ENCODE results near the gene FHOD1. TPM values are rescaled to one million over a fixed set of nuclear protein-coding genes. Genes with fewer than 3 reads are reported as not detected.

The FHOD1 gene
- total RNA-seq, 1 donor from 2014 or later, result 32.9 TPM

GRCh38 chr16:67233596-67233995 lies 13.7 kb downstream of the FHOD1 start:
- H3K4me1 Mint-ChIP-seq (ENCODE audit: low read depth), result no peaks in the 10 kb centered on the region
- no peak overlapping the region for H3K27ac Mint-ChIP-seq (ENCODE audit: unreplicated experiment)
- no peak overlapping the region for H3K4me3 Mint-ChIP-seq (ENCODE audit: unreplicated experiment)
- H3K36me3 Mint-ChIP-seq (ENCODE audit: low read depth), result peaks cover 33% of the 10 kb centered on the region
- no peaks in the 10 kb centered on the region for H3K27me3 Mint-ChIP-seq (ENCODE audit: low read depth)
- TF ChIP-seq, protein P1, sequence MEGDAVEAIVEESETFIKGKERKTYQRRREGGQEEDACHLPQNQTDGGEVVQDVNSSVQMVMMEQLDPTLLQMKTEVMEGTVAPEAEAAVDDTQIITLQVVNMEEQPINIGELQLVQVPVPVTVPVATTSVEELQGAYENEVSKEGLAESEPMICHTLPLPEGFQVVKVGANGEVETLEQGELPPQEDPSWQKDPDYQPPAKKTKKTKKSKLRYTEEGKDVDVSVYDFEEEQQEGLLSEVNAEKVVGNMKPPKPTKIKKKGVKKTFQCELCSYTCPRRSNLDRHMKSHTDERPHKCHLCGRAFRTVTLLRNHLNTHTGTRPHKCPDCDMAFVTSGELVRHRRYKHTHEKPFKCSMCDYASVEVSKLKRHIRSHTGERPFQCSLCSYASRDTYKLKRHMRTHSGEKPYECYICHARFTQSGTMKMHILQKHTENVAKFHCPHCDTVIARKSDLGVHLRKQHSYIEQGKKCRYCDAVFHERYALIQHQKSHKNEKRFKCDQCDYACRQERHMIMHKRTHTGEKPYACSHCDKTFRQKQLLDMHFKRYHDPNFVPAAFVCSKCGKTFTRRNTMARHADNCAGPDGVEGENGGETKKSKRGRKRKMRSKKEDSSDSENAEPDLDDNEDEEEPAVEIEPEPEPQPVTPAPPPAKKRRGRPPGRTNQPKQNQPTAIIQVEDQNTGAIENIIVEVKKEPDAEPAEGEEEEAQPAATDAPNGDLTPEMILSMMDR (IDR thresholded peaks at IDR 0.05), result no peak
- no peak for DNase-seq (ENCODE audit: low spot score)
- no peaks in the 10 kb centered on the region for H3K9me3 Mint-ChIP-seq (ENCODE audit: low read depth)

DNA sequence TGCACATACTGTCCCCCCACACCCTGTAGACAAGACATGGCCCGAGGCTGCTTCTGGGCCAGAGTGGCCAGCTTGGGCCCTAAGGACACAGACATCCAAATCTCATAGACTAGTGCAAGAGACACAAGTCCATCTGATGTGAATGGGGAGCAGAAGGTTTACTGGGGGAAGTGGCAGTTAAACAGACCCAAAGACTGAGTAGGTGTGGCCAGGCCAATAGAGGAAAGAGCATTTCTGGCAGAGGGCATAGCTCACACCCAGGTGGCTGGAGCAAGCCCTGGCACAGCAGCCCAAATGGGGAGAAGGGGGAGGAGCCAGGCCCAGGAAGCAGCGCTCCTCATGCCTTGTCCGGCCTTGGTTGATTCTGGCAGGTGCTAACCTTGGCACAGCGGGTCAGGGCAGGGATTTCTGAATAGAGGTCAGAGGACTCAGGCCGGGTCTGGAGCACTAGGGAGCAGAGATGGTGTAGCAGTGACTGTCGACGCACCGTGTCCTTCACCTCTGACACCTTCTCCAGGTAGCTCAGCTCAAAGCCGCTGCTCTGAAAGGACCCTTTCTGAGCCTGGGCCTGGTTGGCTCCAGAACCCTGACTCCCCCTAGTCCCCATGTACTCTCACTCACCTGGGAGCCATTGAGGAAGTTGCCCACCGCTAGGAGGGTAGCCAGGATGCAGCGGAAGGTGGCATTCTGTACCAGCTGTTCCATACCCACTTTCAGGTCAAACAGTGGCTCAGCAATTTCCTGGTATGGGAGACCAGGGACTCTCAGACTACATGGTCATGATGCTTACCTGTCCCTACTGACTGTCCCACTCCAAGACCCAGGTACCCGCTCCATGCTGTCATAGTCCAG lies 16.2 kb downstream of the FHOD1 start:
- H3K36me3 Mint-ChIP-seq (ENCODE audit: low read depth), result peaks cover 23% of the 10 kb centered on the region
- H3K4me1 Mint-ChIP-seq (ENCODE audit: low read depth), result peaks cover 22% of the 10 kb centered on the region
- H3K9me3 Mint-ChIP-seq (ENCODE audit: low read depth), result no peaks in the 10 kb centered on the region
- no peak for DNase-seq (ENCODE audit: low spot score)
- no peak overlapping the region for H3K27ac Mint-ChIP-seq (ENCODE audit: unreplicated experiment)
- TF ChIP-seq, protein P1 (IDR thresholded peaks at IDR 0.05), result no peak
- H3K27me3 Mint-ChIP-seq (ENCODE audit: low read depth), result no peaks in the 10 kb centered on the region
- H3K4me3 Mint-ChIP-seq (ENCODE audit: unreplicated experiment), result no peak overlapping the region

- Mint-ChIP-seq H3K27me3 (ENCODE audit: low read depth) (no peaks in the 10 kb centered on the region), H3K36me3 (ENCODE audit: low read depth) (peaks cover 22% of the 10 kb centered on the region), H3K9me3 (ENCODE audit: low read depth) (no peaks in the 10 kb centered on the region), H3K4me3 (ENCODE audit: unreplicated experiment) (no peak overlapping the region), H3K4me1 (ENCODE audit: low read depth) (peaks cover 31% of the 10 kb centered on the region), H3K27ac (ENCODE audit: unreplicated experiment) (no peak overlapping the region)
- TF ChIP-seq, protein P1 (IDR thresholded peaks at IDR 0.05), result no peak
- no peak for DNase-seq (ENCODE audit: low spot score)
These were observed 17.1 kb downstream of the FHOD1 start for GRCh38 chr16:67229906-67230808.

DNA sequence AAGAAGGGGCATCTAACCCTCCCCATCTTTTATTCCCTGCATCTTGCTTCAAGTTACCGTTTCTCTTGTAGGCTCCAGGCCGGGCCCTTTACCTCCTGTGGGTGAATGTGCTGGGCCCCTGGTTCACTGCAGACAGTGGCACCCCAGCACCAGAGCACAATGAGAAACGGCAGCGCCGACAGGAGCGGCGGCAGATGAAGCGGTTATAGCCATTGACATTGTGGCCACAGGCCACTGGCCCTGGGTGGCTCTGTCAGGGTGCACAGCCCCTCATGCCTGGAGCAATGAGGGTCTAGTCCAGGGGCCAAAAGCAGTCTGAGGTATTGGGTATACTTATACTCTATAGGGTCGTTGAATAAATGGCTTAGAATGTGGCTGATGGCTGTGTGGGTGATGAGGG lies 18.4 kb downstream of the FHOD1 start:
- no peaks in the 10 kb centered on the region for H3K9me3 Mint-ChIP-seq (ENCODE audit: low read depth)
- peaks cover 31% of the 10 kb centered on the region for H3K4me1 Mint-ChIP-seq (ENCODE audit: low read depth)
- TF ChIP-seq, protein P1 (IDR thresholded peaks at IDR 0.05), result no peak
- no peaks in the 10 kb centered on the region for H3K27me3 Mint-ChIP-seq (ENCODE audit: low read depth)
- H3K27ac Mint-ChIP-seq (ENCODE audit: unreplicated experiment), result no peak overlapping the region
- H3K4me3 Mint-ChIP-seq (ENCODE audit: unreplicated experiment), result peak overlapping the region; percentile 33
- no peak for DNase-seq (ENCODE audit: low spot score)
- peaks cover 22% of the 10 kb centered on the region for H3K36me3 Mint-ChIP-seq (ENCODE audit: low read depth)

Measured in chondrocyte (in vitro differentiated cells).